ENCODE results near the gene RPL18. TPM values are rescaled to one million over a fixed set of nuclear protein-coding genes. Genes with fewer than 3 reads are reported as not detected.
"Not testable (repeated sequence)": the region's sequence is repeated elsewhere in the genome, so short reads cannot be mapped to it uniquely, and the experiment has no call there.

The RPL18 gene
- 1,000 to 10,000 TPM; 2,478 to 2,506 TPM for total RNA-seq
- 763 to 795 reads per million in 2 donors for total RNA-seq

- no peaks in the 10 kb centered on the region for H3K9me3 ChIP-seq (ENCODE audit: control insufficient read depth, low read length, poor library complexity, severe bottlenecking)
- H3K27ac Mint-ChIP-seq, result peak within 1 kb of the TSS; percentile 98
- H3K4me1 Mint-ChIP-seq, result peaks cover 35% of the 10 kb centered on the region
- no peaks in the 10 kb centered on the region for H3K27me3 Mint-ChIP-seq
- H3K4me3 Mint-ChIP-seq, result peak within 1 kb of the TSS; percentile 96
- DNase-seq (peak; percentile 85 to 88 (median 86)), ATAC-seq (peak; percentile 79)
- H3K36me3 Mint-ChIP-seq (ENCODE audit: low read depth), result peaks cover 7% of the 10 kb centered on the region
Observed at GRCh38 chr19:48618916-48619691, at the start of gene RPL18, which contains the start of gene SPHK2. TSS of gene RPL18 (minus strand) at chr19:48619178. CDS start at chr19:48619143, 35 bp downstream. TSS of gene SPHK2 (plus strand) at chr19:48619506. CDS start at chr19:48620515, 1,009 bp downstream.

GRCh38 chr19:48668761-48669160 lies 49.8 kb upstream of the RPL18 start:
- no peaks in the 10 kb centered on the region for H3K4me1 Mint-ChIP-seq
- H3K27me3 Mint-ChIP-seq, result no peaks in the 10 kb centered on the region
- H3K9me3 ChIP-seq (ENCODE audit: control insufficient read depth, low read length, poor library complexity, severe bottlenecking), result no peaks in the 10 kb centered on the region
- no peak for DNase-seq
- H3K4me3 Mint-ChIP-seq, result no peak overlapping the region
- ATAC-seq, result no peak
- H3K27ac Mint-ChIP-seq, result no peak overlapping the region
- H3K36me3 Mint-ChIP-seq (ENCODE audit: low read depth), result no peaks in the 10 kb centered on the region

DNA sequence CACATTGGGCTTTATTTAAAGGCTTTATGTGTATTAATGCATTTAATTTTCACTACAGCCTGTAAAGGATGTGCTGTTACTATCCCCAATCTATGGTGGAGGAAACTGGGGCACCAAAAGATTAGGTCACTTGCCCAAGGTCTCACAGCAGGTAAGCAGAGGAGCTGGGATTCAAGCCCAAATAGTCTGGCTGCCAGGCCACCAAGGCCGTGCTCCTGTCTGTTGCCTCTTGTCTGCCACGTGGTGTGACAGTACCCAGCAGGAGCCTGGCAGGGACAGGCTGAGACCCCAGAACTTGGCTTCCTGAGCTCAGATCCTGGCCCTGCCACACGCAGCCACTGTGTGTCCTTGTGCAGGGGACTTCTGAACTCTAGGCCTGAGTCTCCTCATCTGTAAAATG lies 49.4 kb upstream of the RPL18 start:
- no peaks in the 10 kb centered on the region for H3K27me3 Mint-ChIP-seq
- DNase-seq (no peak), ATAC-seq (no peak)
- no peak overlapping the region for H3K27ac Mint-ChIP-seq
- H3K9me3 ChIP-seq (ENCODE audit: control insufficient read depth, low read length, poor library complexity, severe bottlenecking), result no peaks in the 10 kb centered on the region
- no peaks in the 10 kb centered on the region for H3K4me1 Mint-ChIP-seq
- H3K36me3 Mint-ChIP-seq (ENCODE audit: low read depth), result no peaks in the 10 kb centered on the region
- H3K4me3 Mint-ChIP-seq, result no peak overlapping the region

DNA sequence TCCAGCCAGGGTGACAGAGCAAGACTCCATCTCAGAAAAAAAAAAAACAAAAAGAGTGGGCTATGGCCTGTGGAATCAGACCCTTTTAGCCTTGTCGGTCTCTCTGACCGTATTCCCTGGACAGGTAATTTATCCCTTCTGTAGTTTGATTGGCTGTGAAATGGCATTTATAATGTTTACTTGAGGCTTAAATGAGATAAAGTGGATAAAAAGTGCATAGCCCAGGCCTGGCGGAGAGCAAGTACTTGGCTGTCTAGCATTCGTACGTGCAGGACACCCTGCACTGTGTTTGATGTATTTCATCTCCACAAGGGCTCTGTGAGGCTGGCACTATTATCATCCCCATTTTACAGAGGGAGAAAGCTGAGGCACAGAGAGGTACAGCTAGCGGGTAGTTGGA lies 46.8 kb upstream of the RPL18 start:
- Mint-ChIP-seq H3K4me3 (no peak overlapping the region), H3K36me3 (ENCODE audit: low read depth) (no peaks in the 10 kb centered on the region), H3K27ac (no peak overlapping the region), H3K4me1 (peaks cover 6% of the 10 kb centered on the region), H3K27me3 (no peaks in the 10 kb centered on the region)
- DNase-seq (no peak), ATAC-seq (no peak)
- H3K9me3 ChIP-seq (ENCODE audit: control insufficient read depth, low read length, poor library complexity, severe bottlenecking), result no peaks in the 10 kb centered on the region

DNA sequence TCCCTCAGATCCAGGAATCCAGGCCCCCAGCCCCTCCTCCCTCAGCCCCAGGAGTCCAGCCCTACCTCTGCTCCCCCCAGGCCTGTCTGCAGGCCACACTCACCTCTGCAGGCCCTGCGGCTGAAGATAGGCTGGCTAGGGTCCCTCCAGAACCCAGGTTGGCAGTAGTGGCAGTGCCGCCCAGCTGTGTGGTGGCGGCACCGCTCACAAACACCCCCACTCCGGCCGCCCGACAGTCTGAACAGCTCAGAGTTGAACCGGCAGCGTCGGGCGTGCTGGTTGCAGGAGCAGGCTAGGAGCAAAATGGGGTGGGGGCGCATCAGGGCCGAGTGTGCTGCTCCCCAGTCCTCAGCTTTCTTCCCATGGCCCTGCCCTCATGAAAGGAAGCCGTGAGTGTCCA lies 45.5 kb upstream of the RPL18 start:
- Mint-ChIP-seq H3K4me3 (no peak overlapping the region), H3K27ac (no peak overlapping the region), H3K36me3 (ENCODE audit: low read depth) (no peaks in the 10 kb centered on the region), H3K27me3 (no peaks in the 10 kb centered on the region), H3K4me1 (peaks cover 8% of the 10 kb centered on the region)
- no peaks in the 10 kb centered on the region for H3K9me3 ChIP-seq (ENCODE audit: control insufficient read depth, low read length, poor library complexity, severe bottlenecking)
- no peak for DNase-seq
- no peak for ATAC-seq

DNA sequence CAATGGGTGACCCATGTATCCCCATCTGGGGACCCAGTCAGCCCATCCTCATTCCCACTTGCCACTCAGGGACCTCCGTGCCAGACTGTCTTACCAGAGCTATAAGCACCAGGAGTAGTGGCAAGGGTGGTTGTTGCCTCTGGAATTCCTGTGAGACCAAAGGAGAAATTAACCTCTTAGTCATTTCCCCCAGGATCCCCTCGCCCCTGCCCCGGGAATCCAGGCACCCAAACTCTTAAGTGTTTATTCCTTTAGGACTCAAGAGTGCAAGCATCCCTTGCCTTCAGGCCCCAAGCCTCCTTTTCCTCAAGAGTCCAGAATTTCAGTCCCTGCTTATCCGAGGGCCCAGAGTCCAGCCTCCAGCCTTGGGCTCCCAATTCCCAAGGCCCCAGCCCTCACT lies 44.7 kb upstream of the RPL18 start:
- ATAC-seq, result no peak
- Mint-ChIP-seq H3K36me3 (ENCODE audit: low read depth) (no peaks in the 10 kb centered on the region), H3K27me3 (no peaks in the 10 kb centered on the region), H3K4me1 (peaks cover 11% of the 10 kb centered on the region), H3K27ac (no peak overlapping the region), H3K4me3 (no peak overlapping the region)
- no peaks in the 10 kb centered on the region for H3K9me3 ChIP-seq (ENCODE audit: control insufficient read depth, low read length, poor library complexity, severe bottlenecking)
- DNase-seq, result no peak

DNA sequence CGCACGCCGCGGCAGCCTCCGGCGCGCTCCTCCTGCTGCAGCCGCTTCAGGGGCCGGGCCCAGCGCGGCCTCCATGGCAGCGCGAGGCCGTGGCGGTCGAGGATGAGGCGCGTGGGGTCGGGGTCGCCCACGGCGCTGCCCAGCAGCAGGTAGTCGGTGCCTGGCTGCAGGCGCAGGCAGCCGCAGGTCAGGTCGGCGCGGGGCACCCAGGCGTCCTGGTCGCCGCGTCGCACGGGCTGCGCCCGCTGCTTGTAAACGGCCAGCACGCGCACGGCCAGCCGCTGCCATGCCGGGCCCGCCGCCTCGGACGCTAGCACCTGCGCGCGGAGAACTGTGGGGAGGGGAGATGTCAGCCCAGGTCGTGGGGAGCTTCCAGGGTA lies 42.7 kb upstream of the RPL18 start:
- H3K27ac Mint-ChIP-seq, result no peak overlapping the region
- DNase-seq, result no peak
- no peaks in the 10 kb centered on the region for H3K36me3 Mint-ChIP-seq (ENCODE audit: low read depth)
- no peaks in the 10 kb centered on the region for H3K27me3 Mint-ChIP-seq
- H3K9me3 ChIP-seq (ENCODE audit: control insufficient read depth, low read length, poor library complexity, severe bottlenecking), result no peaks in the 10 kb centered on the region
- no peak overlapping the region for H3K4me3 Mint-ChIP-seq
- peaks cover 13% of the 10 kb centered on the region for H3K4me1 Mint-ChIP-seq
- no peak for ATAC-seq

DNA sequence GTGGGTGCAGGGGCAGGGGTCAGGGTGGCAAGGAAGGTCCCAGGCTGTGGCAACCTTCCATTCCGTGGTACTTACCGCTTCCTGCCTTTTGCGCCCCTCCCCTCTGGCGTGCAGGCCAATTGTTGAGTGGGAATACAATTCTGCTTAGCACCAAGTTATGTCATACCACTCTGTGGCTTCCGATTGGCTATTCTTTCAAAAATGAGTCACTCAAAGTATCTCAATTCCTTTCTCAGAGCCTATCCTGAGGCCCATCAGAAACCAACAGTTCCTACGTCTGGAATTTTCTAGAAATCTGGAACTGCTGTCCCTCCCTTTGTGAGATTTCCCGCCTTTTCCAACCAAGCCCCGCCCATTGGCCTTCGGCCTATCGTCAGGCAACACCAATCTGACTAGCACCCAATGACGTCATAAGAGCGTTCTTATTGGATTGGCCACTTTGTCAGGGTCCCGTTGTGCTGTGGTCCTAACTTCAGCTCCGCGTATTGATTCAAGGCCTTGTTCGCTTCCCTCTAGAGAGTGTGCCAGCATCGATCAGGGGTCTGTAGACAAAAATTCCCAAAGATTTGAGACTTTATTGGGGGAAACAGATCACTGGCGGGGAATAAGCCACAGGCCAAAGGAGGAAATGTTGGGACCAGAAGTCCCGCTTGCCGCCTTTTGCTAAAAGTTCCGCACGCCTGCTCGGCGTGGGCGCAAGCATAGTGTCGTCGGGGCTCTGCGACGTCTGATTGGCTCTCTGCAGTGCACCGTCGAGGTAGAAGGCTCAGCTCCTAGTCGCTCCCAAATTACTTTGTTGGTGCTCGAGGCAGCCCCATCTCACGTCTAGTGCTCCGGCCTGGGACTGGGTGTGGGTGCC lies 42.1 kb upstream of the RPL18 start:
- DNase-seq, result peak; percentile 50 to 60 (median 57)
- no peaks in the 10 kb centered on the region for H3K27me3 Mint-ChIP-seq
- H3K9me3 ChIP-seq (ENCODE audit: control insufficient read depth, low read length, poor library complexity, severe bottlenecking), result no peaks in the 10 kb centered on the region
- H3K4me1 Mint-ChIP-seq, result peaks cover 13% of the 10 kb centered on the region
- peak overlapping the region; percentile 92 for H3K27ac Mint-ChIP-seq
- H3K36me3 Mint-ChIP-seq (ENCODE audit: low read depth), result no peaks in the 10 kb centered on the region
- peak; percentile 93 for ATAC-seq
- H3K4me3 Mint-ChIP-seq, result peak overlapping the region; percentile 80

- no peak for DNase-seq
- ATAC-seq, result no peak
- peak overlapping the region; percentile 43 for H3K27ac Mint-ChIP-seq
Observed at GRCh38 chr19:48659768-48660167, 40.8 kb upstream of the RPL18 start.

GRCh38 chr19:48658483-48658882 lies 39.5 kb upstream of the RPL18 start:
- Mint-ChIP-seq H3K27me3 (no peaks in the 10 kb centered on the region), H3K36me3 (ENCODE audit: low read depth) (no peaks in the 10 kb centered on the region), H3K27ac (no peak overlapping the region), H3K4me1 (peaks cover 16% of the 10 kb centered on the region), H3K4me3 (no peak overlapping the region)
- no peaks in the 10 kb centered on the region for H3K9me3 ChIP-seq (ENCODE audit: control insufficient read depth, low read length, poor library complexity, severe bottlenecking)
- ATAC-seq (no peak), DNase-seq (no peak)

More at GRCh38 chr19:48659768-48660167, 40.8 kb upstream of the RPL18 start:
- Mint-ChIP-seq H3K4me3 (no peak overlapping the region), H3K36me3 (ENCODE audit: low read depth) (no peaks in the 10 kb centered on the region), H3K4me1 (peaks cover 13% of the 10 kb centered on the region), H3K27me3 (no peaks in the 10 kb centered on the region)
- no peaks in the 10 kb centered on the region for H3K9me3 ChIP-seq (ENCODE audit: control insufficient read depth, low read length, poor library complexity, severe bottlenecking)

DNA sequence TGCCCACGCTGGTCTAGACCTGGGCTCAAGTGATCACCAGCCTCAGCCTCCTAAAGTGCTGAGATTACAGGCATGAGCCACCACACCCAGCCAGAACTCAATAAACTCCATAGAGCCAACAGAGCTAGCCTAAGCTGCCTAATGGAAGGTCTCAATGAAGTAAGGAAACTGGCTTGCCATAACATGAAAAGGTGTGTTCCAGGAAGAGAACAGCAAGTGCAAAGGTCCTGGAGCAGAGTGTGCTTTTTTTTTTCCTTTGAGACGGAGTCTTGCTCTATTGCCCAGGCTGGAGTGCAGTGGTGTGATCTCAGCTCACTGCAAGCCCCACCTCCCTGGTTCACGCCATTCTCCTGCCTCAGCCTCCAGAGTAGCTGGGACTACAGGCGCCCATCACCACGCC lies 38.9 kb upstream of the RPL18 start:
- not testable (repeated sequence) for ATAC-seq; H3K9me3 ChIP-seq (ENCODE audit: control insufficient read depth, low read length, poor library complexity, severe bottlenecking); H3K36me3 Mint-ChIP-seq (ENCODE audit: low read depth); DNase-seq; H3K27me3 Mint-ChIP-seq; H3K27ac Mint-ChIP-seq; H3K4me3 Mint-ChIP-seq
- H3K4me1 Mint-ChIP-seq, result peaks cover 16% of the 10 kb centered on the region

DNA sequence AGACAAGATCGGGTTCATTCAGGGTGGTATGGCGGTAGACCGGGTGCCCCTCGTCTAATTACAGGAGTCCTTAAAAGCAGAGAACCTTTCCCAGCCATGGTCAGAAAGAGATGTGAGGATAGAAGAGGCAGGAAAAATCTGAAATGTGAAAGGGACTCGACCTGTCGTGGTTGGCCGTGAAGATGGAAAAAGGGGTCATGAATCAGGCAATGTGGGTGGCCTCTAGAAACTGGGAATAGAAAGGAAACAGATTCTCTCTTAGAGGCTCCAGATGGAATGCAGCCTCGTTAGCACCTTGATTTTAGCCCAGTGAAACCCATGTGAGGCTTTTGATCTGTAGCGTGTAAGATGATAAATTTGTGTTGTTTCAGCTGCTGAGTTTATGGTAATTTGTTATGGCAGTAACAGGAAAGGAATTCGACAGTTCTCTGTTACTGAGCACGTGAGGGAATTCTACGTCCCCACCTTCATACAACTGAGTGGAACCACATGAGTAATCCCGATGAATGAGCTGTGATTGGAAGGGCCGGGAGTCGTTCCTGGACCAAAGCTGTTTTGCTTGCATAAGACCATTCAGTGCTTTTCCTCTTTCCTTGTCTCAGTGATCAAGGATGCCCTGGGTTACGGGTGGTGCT lies 38.0 kb upstream of the RPL18 start:
- H3K9me3 ChIP-seq (ENCODE audit: control insufficient read depth, low read length, poor library complexity, severe bottlenecking), result no peaks in the 10 kb centered on the region
- Mint-ChIP-seq H3K36me3 (ENCODE audit: low read depth) (no peaks in the 10 kb centered on the region), H3K27ac (no peak overlapping the region), H3K4me1 (peaks cover 17% of the 10 kb centered on the region), H3K27me3 (no peaks in the 10 kb centered on the region), H3K4me3 (no peak overlapping the region)
- ATAC-seq, result no peak
- DNase-seq, result no peak
